ENCODE results near the gene GUCY2D. TPM values are rescaled to one million over a fixed set of nuclear protein-coding genes. Genes with fewer than 3 reads are reported as not detected.

GUCY2D gene
- total and polyA plus RNA-seq, 7 donors, result not detected

DNA sequence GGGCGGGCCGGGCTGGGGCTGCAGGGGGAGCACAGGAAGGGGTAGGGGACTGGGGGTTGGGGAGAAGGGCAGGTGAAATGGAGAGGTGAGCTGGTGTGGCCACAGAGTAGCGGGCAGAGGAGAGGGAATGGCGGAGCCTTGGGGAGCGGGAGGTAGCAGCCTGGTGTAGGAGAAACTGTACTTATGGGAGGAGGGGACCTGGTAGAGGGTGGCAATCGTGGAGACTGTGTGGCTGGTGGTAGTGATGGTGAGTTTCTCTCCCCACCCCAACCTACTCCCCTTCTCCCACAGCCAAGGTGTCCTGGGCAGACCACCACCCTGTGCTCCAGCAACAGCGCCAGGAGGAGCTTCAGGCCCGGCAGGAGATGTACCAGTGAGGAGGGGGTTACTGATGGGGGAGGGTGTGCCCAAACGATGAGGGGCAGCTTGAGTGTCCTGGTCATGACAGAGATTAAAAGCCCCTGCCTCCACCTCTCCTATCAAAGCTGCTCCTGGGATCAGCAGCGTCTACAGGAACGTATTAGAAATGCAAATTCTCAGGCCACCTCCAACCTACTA lies 37.3 kb downstream of the GUCY2D start:
- Histone ChIP-seq H3K27me3 (ENCODE audit: insufficient read depth in 3 of 3, low read length in 2 of 3) (peaks cover 0 to 29% (median 5%) of the 10 kb centered on the region in 3 donors), H3K4me1 (no peaks in the 10 kb centered on the region), H3K4me3 (no peak overlapping the region), H3K9me3 (no peaks in the 10 kb centered on the region), H3K27ac (no peak overlapping the region), H3K36me3 (ENCODE audit: insufficient read depth in 1 of 2, low read depth in 1 of 2) (no peaks in the 10 kb centered on the region)
- 48 to 58% (median 58%) methylated on average over 8 to 11 of the region's 11 CpGs for WGBS, 3 donors
- no peak for ATAC-seq
- TF ChIP-seq, protein P1, sequence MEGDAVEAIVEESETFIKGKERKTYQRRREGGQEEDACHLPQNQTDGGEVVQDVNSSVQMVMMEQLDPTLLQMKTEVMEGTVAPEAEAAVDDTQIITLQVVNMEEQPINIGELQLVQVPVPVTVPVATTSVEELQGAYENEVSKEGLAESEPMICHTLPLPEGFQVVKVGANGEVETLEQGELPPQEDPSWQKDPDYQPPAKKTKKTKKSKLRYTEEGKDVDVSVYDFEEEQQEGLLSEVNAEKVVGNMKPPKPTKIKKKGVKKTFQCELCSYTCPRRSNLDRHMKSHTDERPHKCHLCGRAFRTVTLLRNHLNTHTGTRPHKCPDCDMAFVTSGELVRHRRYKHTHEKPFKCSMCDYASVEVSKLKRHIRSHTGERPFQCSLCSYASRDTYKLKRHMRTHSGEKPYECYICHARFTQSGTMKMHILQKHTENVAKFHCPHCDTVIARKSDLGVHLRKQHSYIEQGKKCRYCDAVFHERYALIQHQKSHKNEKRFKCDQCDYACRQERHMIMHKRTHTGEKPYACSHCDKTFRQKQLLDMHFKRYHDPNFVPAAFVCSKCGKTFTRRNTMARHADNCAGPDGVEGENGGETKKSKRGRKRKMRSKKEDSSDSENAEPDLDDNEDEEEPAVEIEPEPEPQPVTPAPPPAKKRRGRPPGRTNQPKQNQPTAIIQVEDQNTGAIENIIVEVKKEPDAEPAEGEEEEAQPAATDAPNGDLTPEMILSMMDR (IDR thresholded peaks at IDR 0.05), result no peak
- intact Hi-C loops (cut with DNase I), result loop anchor here (5.0 to 10.0 kb wide), 2 partner anchors 125 to 132 kb away; partner anchors contain the start of gene RNF227 (in 1 of the 2)
- DNase-seq, result no peak

DNA sequence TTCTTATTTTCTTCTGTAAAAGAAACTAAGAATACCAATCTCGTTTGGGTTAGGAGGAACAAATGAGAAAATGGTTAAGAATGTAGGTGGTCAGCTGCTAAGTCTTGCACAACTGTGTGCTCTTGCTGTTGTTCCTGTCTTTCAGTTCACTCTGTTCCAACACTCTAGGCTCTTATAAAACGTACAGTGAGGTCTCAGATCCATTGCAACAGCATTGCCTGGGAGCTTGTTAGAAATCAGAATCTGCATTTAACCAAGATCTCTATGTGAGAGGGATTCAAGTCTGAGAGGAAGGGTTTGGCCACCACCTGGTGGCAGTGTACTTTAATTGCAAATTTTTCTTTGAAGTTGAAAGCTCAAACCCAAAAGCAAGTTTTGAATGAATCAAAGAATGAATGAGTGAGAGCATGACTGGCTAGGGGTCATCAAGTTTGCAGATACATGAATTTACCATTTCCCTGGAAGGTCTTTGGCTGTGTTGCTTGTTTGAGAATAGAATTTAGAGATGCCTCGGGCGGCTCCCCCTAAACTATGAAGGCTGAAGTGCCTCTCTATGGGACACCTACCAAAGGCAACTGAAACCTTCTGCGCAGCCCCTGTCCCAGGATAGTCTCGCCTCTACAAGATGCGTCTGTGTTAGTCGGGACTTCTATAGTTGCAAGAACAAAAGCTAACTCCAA lies 39.0 kb downstream of the GUCY2D start:
- intact Hi-C loops (cut with DNase I), result loop anchor here (5.0 to 10.0 kb wide), 2 partner anchors 127 to 134 kb away; partner anchors contain the start of gene RNF227 (in 1 of the 2)
- Histone ChIP-seq H3K27ac (no peak overlapping the region), H3K27me3 (ENCODE audit: insufficient read depth in 3 of 3, low read length in 2 of 3) (peaks cover 0 to 33% (median 5%) of the 10 kb centered on the region in 3 donors)

DNA sequence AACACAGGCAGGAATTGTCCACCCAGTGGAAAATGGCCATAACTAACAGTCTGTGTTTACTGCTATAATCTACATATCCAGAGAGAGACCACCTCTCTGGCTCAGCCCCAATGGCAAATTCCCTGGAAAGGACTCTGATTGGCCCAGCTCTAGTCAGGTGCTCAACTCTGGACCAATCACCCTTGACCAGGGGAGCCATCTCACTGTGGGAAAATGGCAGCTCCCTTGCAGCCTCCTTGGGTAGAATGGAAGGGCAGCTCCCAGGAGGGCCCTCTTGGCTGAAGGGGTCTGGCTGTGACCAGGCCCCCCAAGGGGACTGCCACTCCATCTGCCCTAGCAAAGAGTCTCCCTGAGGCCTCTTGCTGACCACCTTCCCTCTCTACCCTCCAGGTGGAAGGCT lies 39.6 kb downstream of the GUCY2D start:
- TF ChIP-seq, protein P1 (IDR thresholded peaks at IDR 0.05), result no peak
- H3K4me3 ChIP-seq, result no peak overlapping the region
- DNase-seq (no peak), ATAC-seq (no peak)
- intact Hi-C loops (cut with DNase I), result loop anchor here (2.0 to 10.0 kb wide), 3 partner anchors 127 to 181 kb away; partner anchors contain the start of gene RNF227 (in 1 of the 2)
- H3K27ac ChIP-seq, result no peak overlapping the region
- peaks cover 0 to 36% (median 5%) of the 10 kb centered on the region in 3 donors for H3K27me3 ChIP-seq (ENCODE audit: insufficient read depth in 3 of 3, low read length in 2 of 3)
- no peaks in the 10 kb centered on the region for H3K9me3 ChIP-seq
- no peaks in the 10 kb centered on the region for H3K36me3 ChIP-seq (ENCODE audit: insufficient read depth in 1 of 2, low read depth in 1 of 2)
- no peaks in the 10 kb centered on the region for H3K4me1 ChIP-seq

More for the DNA sequence above, 39.0 kb downstream of the GUCY2D start:
- WGBS, 3 donors, result 68 to 73% (median 70%) methylated on average over 8 of the region's 8 CpGs
- Histone ChIP-seq H3K4me1 (no peaks in the 10 kb centered on the region), H3K9me3 (no peaks in the 10 kb centered on the region), H3K4me3 (no peak overlapping the region), H3K36me3 (ENCODE audit: insufficient read depth in 1 of 2, low read depth in 1 of 2) (no peaks in the 10 kb centered on the region)
- ATAC-seq, result peak; percentile 36 to 80 (median 58)
- TF ChIP-seq, protein P1 (IDR thresholded peaks at IDR 0.05), result peak; percentile 48
- no peak for DNase-seq

DNA sequence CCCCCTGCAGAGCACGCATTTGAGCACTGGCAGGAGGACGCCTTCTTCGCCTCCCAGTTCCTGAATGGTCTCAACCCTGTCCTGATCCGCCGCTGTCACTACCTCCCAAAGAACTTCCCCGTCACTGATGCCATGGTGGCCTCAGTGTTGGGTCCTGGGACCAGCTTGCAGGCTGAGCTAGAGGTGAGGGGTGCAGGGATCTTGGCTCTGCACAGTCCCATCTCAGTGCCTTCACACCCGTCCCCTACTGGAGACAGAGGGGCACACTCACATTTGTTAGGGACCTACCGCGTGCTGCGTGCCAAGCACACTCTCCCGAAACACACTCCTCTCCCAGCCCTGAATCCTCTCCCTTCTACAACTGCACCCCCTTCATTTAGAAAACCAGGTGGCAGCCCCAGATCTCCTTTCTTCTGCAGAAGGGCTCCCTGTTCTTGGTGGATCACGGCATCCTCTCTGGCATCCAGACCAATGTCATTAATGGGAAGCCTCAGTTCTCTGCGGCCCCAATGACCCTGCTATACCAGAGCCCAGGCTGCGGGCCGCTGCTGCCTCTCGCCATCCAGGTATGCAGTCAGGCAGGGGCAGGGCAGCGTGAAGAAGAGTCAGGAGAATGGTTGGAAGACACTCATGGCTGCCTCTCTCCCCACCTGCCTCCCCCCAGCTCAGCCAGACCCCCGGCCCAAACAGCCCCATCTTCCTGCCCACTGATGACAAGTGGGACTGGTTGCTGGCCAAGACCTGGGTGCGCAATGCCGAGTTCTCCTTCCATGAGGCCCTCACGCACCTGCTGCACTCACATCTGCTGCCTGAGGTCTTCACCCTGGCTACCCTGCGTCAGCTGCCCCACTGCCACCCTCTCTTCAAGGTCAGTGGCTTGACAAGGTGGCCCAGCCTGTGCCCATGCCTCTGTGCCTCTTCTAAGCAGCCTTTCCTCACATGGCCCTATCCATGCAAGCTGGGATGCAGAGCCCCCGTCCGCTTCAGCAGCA lies 42.7 kb downstream of the GUCY2D start:
- intact Hi-C loops (cut with DNase I), result loop anchor here (5.0 to 10.0 kb wide), 2 partner anchors 130 to 138 kb away; partner anchors contain the start of gene RNF227 (in 1 of the 2)
- Histone ChIP-seq H3K4me3 (no peak overlapping the region), H3K36me3 (ENCODE audit: insufficient read depth in 1 of 2, low read depth in 1 of 2) (no peaks in the 10 kb centered on the region), H3K27me3 (ENCODE audit: insufficient read depth in 3 of 3, low read length in 2 of 3) (peaks cover 0 to 10% (median 0%) of the 10 kb centered on the region in 3 donors), H3K9me3 (no peaks in the 10 kb centered on the region), H3K27ac (no peak overlapping the region), H3K4me1 (no peaks in the 10 kb centered on the region)
- DNase-seq (no peak), ATAC-seq (no peak)
- TF ChIP-seq, protein P1 (IDR thresholded peaks at IDR 0.05), result no peak
- 71 to 73% (median 73%) methylated on average over 24 of the region's 24 CpGs for WGBS, 3 donors

Measured in psoas muscle (tissue), 8 donors.